GM18505 (cell line): ENCODE data around the gene ILRUN.
"Not testable (repeated sequence)": the region's sequence is repeated elsewhere in the genome, so short reads cannot be mapped to it uniquely, and the experiment has no call there.

Experiments used
- ATAC-seq: cut with Tn5 transposase; IDR thresholded peaks from one replicate; pipeline ENCODE4 v1.9.1; 2021; ENCODE audit not compliant: unreplicated experiment
- POLR2A ChIP-seq: IDR thresholded peaks from 4 replicates; pipeline ENCODE4 v1.6.1; 2011; ENCODE audit warnings: borderline replicate concordance; ENCODE audit not compliant: insufficient read depth, insufficient read length; ENCODE audit errors: extremely low read depth

The ILRUN gene

DNA sequence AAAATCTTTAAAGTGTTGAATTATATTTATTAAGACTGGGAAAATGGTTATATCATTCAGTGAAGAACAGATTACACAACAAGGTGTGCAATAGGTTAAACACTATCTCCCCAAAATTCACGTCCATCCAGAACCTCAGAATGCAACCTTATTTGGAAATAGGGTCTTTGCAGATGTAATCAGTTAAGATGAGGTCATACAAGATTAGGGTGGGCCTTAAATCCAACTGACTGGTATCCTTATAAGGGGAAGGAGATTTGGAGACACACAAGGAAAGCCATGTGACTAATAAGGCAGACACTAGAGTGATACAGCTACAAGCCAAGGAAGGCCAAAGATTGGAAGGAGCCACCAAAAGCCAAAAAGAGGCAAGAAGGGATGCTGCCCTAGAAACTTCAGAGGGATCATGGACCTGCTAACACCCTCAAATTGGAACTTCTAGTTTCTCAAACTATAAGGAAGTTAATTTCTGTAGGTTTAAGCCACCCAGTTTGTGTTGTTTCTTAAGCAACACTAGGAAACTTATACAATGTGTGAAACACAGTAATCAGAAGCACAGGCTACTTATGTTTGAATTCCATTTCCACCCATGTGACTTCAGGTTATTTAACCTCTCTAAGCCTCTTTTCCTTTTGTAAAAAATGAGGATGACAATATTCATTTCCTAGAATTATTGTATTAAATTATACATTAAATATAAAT is 16.9 kb downstream of the ILRUN start:
- no peak for ATAC-seq
- no peak for TF ChIP-seq POLR2A

DNA sequence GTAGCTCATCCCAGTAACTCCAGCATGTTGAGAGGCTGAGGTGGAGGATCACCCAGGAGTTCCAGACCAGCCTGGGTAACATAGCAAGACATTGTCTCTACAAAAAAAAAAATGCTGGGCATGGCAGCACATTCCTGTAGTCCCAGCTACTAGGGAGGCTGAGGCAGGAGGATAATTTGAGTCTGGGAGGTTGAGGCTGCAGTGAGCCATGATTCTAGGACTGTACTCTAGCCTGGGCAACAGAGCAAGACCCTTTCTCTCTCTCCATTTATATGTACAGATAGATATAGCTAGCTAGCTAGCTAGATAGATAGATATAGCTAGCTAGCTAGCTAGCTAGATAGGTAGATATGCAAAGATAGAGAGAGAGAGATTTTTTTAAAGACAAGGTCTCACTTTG is 20.4 kb downstream of the ILRUN start:
- no peak for ATAC-seq
- no peak for TF ChIP-seq POLR2A

DNA sequence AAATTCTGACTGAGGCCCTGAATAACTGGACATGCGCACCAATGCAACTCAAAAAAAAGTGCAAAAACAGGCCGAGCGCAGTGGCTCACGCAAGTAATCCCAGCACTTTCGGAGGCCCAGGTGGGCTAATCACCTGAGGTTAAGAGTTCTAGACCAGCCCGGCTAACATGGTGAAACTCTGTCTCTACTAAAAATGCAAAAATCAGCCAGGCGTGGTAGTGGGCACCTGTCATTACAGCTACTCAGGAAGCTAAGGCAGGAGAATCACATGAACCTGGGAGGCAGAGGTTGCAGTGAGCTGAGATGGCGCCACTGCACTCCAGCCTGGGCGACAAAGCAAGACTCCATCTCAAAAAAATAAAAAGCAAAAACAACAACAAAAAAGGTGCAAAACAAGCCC is 21.6 kb downstream of the ILRUN start:
- ATAC-seq, result not testable (repeated sequence)

DNA sequence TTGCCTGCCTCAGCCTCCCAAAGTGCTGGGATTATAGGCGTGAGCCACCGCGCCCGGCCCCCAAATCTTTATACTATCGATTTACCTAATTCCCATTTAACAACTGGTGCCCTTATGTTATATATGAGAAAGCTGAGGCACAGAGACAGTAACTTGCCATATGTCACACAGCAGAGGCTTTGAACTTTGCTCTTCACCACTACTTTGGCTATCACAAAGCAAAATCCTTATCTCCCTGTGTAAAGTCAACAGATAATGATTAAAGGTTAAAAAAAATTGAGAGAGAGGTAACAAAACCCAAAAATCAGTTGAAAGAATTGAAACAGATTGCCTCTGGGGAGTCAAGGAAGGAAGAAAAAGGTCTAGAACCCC is 22.3 kb downstream of the ILRUN start:
- no peak for ATAC-seq
- no peak for TF ChIP-seq POLR2A

DNA sequence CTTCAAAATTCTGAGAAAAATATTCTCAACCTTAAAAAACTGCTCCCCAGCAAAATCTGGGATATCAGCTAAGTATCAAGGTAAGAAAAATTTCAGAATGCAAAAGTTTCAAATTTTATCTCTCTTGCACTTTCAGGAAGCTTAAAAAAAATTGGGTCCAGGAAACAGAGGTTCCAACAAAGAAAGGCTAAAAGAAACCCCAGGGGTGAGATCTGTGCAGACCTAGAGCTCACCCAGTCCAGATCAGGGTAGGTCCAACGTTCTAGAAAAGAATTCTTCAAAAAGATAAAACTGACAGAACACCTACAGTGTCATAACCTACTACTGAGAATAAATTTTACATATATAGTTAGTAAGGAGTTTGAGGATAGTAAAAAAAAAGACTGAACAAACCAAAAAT is 23.5 kb downstream of the ILRUN start:
- no peak for TF ChIP-seq POLR2A
- no peak for ATAC-seq

DNA sequence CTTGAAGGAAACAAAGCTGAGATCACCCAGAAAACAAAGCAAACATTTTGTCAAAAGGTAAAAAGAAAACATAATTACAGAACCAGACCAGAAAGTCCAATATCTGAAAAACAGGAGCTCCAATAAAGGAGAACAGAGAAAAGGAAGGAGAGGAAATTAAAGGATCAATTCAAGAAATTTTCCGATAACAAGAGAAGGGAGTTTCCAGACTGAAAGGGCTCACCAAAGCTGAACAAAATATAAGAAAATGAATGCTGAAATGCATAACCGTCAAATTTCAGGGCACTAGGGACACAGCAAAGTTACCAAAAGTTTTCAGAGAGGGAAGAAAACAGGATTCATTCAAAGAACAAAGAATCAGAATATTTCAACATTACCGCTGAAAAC is 23.9 kb downstream of the ILRUN start:
- ATAC-seq, result no peak
- no peak for TF ChIP-seq POLR2A

DNA sequence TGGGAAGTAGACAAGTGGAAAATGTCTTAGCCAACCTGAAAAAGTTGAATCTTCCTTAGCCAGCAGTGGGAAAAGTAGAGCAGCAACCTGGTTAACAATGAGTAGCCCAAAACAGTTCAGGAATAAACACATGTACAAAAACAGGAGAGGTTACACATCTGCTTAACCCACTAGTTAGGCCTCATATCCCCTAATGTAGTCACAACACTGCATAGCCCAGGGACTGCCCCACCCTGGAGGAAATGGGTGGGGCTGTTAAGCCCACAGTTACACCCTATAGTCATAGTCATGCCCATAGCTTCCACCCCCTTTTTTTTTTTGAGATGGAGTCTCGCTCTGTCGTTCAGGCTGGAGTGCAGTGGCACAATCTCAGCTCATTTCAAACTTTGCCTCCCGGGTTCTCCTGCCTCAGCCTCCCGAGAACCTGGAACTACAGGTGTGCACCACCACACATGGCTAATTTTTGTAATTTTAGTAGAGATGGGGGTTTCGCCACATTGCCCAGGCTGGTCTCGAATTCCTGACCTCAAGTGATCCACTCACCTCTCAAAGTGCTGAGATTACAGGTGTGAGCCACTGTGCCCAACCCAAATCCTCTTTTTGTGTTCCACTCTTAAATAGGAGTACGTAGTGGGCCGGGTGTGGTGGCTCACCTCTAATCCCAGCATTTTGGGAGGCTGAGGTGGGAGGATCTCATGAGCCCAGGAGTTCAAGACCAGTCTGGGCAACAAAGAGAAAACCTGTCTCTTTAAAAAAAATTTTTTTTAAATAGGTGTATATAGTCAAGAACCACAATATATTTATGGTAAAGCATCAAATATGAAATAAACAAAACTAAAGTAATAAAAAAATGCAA is 24.5 kb downstream of the ILRUN start:
- TF ChIP-seq POLR2A, result peak; percentile 57

DNA sequence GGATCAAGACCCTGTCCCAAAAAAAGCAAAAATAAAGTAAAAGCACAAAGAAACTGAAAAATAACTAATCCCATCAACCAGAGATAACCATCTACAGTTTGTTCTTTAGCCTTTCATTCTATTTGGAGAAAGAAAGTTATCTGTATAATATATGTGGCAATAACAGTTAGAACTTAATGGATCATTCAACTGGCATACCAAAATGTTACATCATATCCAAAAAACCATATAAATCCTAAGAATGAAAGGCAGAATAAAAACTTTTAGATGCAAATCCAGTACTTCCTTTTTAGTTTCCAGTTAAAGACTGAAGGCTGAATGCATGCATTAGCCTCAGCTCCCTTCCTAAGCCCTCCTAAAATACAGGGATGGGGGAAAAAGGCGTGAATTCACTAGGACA is 25.2 kb downstream of the ILRUN start:
- no peak for TF ChIP-seq POLR2A
- ATAC-seq, result no peak

More for the DNA sequence above, 24.5 kb downstream of the ILRUN start:
- no peak for ATAC-seq

DNA sequence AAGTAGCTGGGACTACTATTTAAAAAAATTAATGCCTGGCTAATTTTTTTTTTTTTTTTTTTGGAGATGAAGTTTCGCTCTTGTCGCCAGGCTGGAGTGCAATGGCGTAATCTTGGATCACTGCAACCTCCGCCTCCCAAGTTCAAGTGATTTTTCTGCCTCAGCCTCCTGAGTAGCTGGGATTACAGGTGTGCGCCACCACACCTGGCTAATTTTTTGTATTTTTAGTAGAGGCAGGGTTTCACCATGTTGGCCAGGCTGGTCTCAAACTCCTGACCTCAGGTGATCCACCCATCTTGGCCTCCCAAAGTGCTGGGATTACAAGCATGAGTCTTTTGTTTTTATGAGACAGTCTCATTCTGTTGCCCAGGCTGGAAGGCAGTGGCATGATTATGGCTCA is 27.8 kb downstream of the ILRUN start:
- ATAC-seq, result not testable (repeated sequence)

DNA sequence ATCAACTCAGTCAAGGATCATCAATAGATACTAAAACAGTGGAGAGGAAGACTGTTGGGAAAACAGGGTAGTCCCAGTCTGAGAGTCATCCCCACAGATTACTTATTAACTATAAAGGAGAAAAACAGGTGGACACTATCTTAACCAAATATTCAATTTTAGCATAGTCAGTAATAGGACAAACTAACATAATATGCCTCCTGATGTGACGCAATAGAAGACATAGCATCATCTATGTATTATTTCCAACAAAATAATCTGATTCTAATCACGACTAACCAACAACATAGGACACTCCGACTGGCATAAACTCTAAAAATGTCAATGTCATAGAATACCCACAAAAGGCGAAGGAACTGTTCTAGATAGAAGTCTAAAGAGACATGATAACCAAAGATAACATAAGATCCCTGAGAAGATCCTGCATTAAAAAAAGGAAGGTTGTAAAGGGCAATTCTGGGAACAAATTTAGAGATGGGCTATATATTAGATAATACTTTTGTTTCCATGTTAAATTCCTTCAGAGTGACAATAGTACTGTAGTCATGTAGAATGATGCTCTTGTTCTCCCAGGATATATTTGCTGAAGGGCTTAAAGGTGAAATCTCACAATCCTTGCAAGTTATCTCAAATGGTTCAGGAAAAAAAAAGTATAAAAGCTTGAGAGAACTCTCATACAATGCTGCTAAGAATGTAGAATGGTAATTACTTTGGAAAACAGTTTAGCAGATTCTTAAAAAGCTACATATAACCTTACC is 28.9 kb downstream of the ILRUN start:
- TF ChIP-seq POLR2A, result no peak
- ATAC-seq, result no peak

DNA sequence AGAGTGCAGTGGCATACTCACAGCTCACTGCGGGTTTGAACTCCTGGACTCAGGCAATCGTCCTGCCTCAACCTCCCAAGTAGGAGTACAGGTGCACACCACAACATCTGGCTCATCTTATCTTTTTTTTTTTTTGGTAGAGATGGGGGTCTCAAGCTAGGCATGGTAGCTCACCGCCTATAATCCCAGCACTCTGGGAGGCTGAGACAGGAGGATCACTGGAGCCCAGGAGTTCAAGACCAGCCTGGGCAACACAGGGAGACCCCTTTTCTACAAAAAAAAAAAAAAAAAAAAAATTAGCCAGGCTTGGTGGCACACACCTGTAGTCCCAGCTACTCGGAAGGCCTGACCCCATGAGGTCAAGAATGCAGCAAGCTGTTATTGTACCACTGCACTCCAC is 31.5 kb downstream of the ILRUN start:
- ATAC-seq, result no peak
- no peak for TF ChIP-seq POLR2A

DNA sequence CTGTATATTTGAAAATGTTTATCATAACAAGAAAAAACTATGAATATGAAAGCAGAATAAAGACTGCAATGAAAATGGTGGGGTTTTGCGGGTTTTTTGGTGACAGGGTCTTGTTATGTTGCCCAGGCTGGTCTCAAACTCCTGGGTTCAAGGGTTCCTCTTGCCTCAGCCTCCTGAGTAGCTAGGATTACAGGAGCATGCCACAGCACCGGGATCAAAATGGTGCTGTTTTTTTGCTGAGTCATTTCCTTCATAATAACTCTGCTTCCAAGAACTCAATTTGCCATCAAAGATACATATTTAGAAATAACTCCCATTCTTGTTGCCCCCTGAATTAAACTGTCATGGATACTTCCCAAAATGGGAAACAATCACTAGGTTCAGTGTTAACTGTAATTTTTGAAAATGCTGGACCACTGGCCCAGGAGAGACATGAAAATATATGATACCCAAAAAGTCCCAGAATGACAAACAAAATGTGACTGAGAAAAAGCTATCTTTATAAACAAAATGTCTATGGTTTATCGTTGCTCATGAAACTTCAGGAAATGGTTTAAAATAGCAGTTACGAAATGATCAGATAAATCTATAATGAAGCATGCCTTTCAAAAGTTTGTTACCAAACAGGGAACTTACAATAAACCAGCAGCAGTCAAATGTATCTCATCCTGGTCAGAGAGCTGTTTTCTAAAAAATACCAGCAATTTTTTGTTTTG is 32.2 kb downstream of the ILRUN start:
- TF ChIP-seq POLR2A, result no peak
- ATAC-seq, result no peak

DNA sequence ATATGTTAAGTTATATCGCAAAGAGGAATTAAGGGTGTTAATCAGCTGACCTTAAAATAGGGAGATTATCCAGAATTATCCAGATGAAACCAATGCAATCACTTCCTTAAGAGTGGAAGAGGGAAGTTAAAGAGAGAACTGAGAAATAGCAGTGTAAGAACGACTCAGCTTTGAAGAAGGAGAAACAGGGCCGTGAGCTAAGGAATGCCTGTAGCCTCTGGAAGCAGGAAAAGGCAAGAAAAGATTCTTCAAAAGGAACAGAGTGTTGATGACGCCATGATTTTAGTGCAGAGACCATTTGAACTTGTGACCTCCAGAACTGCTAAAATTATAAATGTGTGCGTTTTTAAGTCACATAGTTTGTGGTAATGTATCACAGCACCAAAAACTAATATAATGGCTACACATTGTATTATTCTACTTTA is 32.7 kb downstream of the ILRUN start:
- TF ChIP-seq POLR2A, result no peak
- no peak for ATAC-seq
